Measurements from ENCODE around the gene ATP11C.

DNA sequence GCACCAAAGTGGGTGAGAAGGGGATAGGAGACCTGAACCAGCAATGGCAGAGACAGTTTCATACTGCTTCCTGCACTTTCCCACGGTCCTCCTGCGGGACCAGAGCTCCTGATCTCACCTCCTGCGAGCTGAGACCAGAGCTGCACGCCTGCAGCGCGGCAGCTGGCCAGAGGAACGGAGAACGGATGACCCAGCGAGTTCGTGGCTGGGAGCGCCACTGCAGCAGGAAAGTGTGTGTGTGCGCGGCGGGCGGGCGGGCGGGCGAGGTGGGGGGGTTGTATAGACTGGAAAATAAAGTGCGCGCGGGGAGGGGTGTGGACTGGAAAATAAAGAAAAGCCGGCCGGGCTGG is 241.4 kb downstream of the ATP11C start:
- TF ChIP-seq, protein P1, sequence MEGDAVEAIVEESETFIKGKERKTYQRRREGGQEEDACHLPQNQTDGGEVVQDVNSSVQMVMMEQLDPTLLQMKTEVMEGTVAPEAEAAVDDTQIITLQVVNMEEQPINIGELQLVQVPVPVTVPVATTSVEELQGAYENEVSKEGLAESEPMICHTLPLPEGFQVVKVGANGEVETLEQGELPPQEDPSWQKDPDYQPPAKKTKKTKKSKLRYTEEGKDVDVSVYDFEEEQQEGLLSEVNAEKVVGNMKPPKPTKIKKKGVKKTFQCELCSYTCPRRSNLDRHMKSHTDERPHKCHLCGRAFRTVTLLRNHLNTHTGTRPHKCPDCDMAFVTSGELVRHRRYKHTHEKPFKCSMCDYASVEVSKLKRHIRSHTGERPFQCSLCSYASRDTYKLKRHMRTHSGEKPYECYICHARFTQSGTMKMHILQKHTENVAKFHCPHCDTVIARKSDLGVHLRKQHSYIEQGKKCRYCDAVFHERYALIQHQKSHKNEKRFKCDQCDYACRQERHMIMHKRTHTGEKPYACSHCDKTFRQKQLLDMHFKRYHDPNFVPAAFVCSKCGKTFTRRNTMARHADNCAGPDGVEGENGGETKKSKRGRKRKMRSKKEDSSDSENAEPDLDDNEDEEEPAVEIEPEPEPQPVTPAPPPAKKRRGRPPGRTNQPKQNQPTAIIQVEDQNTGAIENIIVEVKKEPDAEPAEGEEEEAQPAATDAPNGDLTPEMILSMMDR (IDR thresholded peaks at IDR 0.05), result no peak
- TF ChIP-seq ZFX (IDR thresholded peaks at IDR 0.05; ENCODE audit: borderline replicate concordance), result no peak
